Activated CD8-positive, alpha-beta T cell treated with anti-CD3 and anti-CD28 coated beads, Interleukin-2, amount 10 ng/mL, durations not matched to agents 7 days and 5 days (primary cell): ENCODE data around the gene RNF111. TPM values are rescaled to one million over a fixed set of nuclear protein-coding genes. Genes with fewer than 3 reads are reported as not detected.
"Not testable (repeated sequence)": the region's sequence is repeated elsewhere in the genome, so short reads cannot be mapped to it uniquely, and the experiment has no call there.

ENCODE experiments used
- ATAC-seq: fragments of 150-1000 bp; cut with Tn5 transposase; one replicate; pipeline ENCODE4 v1.10.0; 2021; ENCODE audit warnings: moderate library complexity
- CTCF ChIA-PET: fragments of 350-600 bp; sonication (Branson Sonifier 250); formaldehyde crosslinking; loops from one replicate; lab custom pipeline; 2021; ENCODE audit warnings: antibody characterized with exemption; lab: Charles Lee
- POLR2A ChIA-PET: fragments of 350-600 bp; sonication (Branson Sonifier 250); formaldehyde crosslinking; loops from one replicate; lab custom pipeline; 2021; ENCODE audit warnings: antibody characterized with exemption; lab: Charles Lee
- DNase-seq: peaks from one replicate; pipeline ENCODE4 v3.0.0-alpha.2; 2020
- H3K27ac Mint-ChIP-seq: one replicate; pipeline ENCODE4 v1.8.0; 2021; ENCODE audit warnings: mild to moderate bottlenecking, mixed read lengths
- H3K27me3 Mint-ChIP-seq: one replicate; pipeline ENCODE4 v1.8.0; 2021; ENCODE audit warnings: low read depth, mixed read lengths
- H3K36me3 Mint-ChIP-seq: one replicate; pipeline ENCODE4 v1.8.0; 2021; ENCODE audit warnings: low read depth, mixed read lengths
- H3K4me1 Mint-ChIP-seq: one replicate; pipeline ENCODE4 v1.8.0; 2021; ENCODE audit warnings: low read depth, mixed read lengths
- H3K4me3 Mint-ChIP-seq: one replicate; pipeline ENCODE4 v1.8.0; 2021; ENCODE audit warnings: mild to moderate bottlenecking, mixed read lengths
- H3K9me3 Mint-ChIP-seq: one replicate; pipeline ENCODE4 v1.8.0; 2022; ENCODE audit warnings: mixed read lengths; ENCODE audit not compliant: insufficient read depth
- total RNA-seq, 2 experiments: library from RNA; stranded (reverse); gene quantifications; one replicate each; pipeline ENCODE4 v1.2.3, GENCODE V29; 2021

The RNF111 gene
- total RNA-seq, 2 experiments from 2014 or later, result 36.7 to 38.9 TPM

DNA sequence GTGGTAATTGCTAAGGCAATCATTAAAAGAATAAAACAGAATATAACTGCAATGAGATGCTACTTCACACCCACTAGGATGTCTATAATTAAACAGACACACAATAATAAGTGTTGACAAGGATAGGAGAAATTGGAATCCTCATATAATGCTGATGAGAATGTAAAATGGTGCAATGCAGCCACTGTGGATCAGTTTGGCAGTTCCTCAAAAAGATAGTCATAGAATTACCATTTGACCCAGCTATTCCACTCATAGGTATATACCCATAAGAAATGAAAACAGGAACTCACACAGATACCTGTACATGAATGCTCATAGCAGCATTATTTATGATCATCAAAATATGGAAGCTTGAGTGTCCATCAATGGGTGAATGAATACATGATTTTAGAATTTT, 9.6 kb upstream of the RNF111 start:
- CTCF ChIA-PET, result interaction anchor here (3.3 kb wide), 1 partner anchor 515 kb away, joined by 26 read pairs; no protein-coding TSS in a partner anchor
- Mint-ChIP-seq H3K27ac (no peak overlapping the region), H3K4me1 (peaks cover 54% of the 10 kb centered on the region), H3K27me3 (peaks cover 5% of the 10 kb centered on the region), H3K36me3 (no peaks in the 10 kb centered on the region), H3K9me3 (no peaks in the 10 kb centered on the region), H3K4me3 (no peak overlapping the region)
- POLR2A ChIA-PET, result interaction anchor here (1.0 kb wide), 1 partner anchor 269 kb away, joined by 3 read pairs; no protein-coding TSS in a partner anchor
- DNase-seq, result no peak
- ATAC-seq, result no peak

DNA sequence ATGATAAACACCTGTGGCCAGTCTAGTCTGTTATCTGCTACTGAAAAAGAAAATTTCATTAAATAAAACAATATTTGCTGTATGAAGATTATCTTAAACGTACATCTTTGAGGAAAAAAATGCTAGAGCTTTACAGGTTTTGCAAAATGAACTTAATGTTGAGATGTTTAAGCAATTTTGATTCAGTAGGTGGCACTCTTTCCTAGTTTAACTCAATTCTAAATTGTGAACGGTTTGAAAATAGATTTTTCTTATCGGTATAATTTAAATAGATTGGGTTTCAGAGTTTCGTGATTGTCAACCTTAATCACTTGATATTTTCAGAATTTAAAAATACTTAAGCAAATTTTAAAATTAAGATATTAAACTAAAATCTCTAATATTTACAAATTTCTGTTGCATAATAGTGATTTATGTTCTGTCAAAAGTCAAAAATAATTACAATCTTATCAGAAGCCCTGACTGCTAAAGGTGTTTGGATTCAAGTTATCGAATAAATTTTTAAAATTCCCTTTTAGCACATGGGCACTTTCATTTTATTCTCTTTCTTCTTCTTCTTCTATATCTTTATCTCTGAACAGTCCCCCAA, 7.0 kb upstream of the RNF111 start:
- Mint-ChIP-seq H3K4me1 (peaks cover 54% of the 10 kb centered on the region), H3K4me3 (no peak overlapping the region), H3K36me3 (no peaks in the 10 kb centered on the region), H3K9me3 (no peaks in the 10 kb centered on the region), H3K27me3 (peaks cover 4% of the 10 kb centered on the region), H3K27ac (no peak overlapping the region)
- CTCF ChIA-PET, result interaction anchor here (0.7 to 3.3 kb wide), 33 partner anchors 9 to 552 kb away, joined by 3 to 26 read pairs (median 4); no protein-coding TSS in a partner anchor
- POLR2A ChIA-PET, result interaction anchor here (0.6 to 1.0 kb wide), 3 partner anchors 71 to 398 kb away, joined by 3 to 5 read pairs (median 4); no protein-coding TSS in a partner anchor
- DNase-seq (no peak), ATAC-seq (no peak)

DNA sequence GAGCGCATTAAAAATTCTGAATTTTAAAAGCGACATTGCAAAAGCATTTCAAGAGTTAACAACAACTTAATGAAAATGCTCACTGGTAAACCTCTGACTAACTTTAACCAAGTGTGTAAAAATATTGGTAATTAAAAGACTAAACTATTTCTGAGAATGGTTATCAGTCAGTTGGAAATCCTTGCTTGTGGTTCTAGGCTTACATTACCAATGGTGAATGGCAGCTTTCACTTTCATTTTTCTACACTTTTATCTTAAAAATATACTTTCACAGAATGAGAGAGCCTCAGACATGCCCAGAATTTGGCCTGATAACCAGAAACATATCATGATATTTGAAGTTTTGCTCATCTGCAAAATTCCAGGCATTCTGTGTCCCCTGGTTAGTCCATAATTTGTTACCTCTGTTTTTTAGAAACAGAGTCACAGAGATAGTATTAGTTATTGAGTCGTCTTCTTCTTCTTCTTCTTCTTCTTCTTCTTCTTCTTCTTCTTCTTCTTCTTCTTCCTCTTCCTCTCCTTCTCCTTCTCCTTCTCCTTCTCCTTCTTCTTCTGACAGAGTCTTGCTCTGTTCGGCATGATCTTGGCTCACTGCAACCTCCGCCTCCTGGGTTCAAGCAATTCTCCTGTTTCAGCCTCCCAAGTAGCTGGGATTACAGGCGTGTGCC, 5.5 kb upstream of the RNF111 start:
- CTCF ChIA-PET, result interaction anchor here (0.6 to 2.6 kb wide), 5 partner anchors 14 to 547 kb away, joined by 3 to 8 read pairs (median 3); no protein-coding TSS in a partner anchor
- POLR2A ChIA-PET, result no interaction called here
- H3K9me3 Mint-ChIP-seq, result no peaks in the 10 kb centered on the region
- DNase-seq (no peak), ATAC-seq (peak; percentile 75)
- peak overlapping the region; percentile 62 for H3K4me3 Mint-ChIP-seq
- peaks cover 48% of the 10 kb centered on the region for H3K4me1 Mint-ChIP-seq
- peaks cover 4% of the 10 kb centered on the region for H3K27me3 Mint-ChIP-seq
- no peaks in the 10 kb centered on the region for H3K36me3 Mint-ChIP-seq
- H3K27ac Mint-ChIP-seq, result peak overlapping the region; percentile 84

DNA sequence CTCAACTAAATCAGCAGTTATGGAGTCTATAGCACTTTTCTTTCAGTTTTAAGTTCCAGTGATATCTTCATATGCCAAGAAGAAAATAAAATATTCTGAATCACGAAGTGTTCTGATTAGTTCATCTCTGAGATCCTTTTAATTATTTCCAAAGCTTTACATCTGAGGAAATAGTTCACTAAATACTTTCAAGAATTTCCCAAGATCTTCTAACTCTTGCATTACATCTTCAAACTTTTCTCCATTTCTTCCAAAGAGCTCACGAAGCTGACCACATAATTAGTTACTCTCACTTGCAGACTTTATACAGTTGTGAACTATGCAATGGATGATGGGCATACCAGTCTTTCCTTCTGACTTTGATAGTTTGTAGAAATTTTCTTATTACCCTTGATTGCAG, 4.2 kb upstream of the RNF111 start:
- ATAC-seq, result no peak
- Mint-ChIP-seq H3K36me3 (peaks cover 3% of the 10 kb centered on the region), H3K4me1 (peaks cover 50% of the 10 kb centered on the region), H3K9me3 (no peaks in the 10 kb centered on the region), H3K27me3 (peaks cover 4% of the 10 kb centered on the region), H3K27ac (no peak overlapping the region), H3K4me3 (no peak overlapping the region)
- CTCF ChIA-PET, result interaction anchor here (0.5 to 2.6 kb wide), 7 partner anchors 8 to 546 kb away, joined by 3 to 8 read pairs (median 3); no protein-coding TSS in a partner anchor
- no peak for DNase-seq
- POLR2A ChIA-PET, result no interaction called here

DNA sequence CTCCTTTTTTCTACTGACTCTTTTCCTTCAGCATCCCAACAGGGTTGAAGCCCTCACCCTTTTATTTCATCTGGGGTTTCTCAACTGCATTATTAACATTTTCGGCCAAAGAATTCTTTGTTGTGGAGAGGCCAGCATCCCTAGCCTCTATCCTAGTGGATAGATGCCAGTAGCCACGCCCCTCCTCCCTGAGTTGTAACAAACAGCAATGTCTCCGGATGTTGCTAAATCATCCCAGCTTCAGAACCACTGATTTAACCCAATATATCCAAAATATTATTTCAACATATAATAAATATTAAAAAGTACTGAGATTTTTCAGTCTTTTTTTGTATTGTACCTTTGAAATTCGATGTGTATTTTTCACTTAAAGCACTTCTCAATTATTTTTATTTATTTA, 2.0 kb upstream of the RNF111 start:
- H3K4me1 Mint-ChIP-seq, result peaks cover 52% of the 10 kb centered on the region
- no peak overlapping the region for H3K27ac Mint-ChIP-seq
- H3K27me3 Mint-ChIP-seq, result peaks cover 4% of the 10 kb centered on the region
- POLR2A ChIA-PET, result no interaction called here
- H3K4me3 Mint-ChIP-seq, result no peak overlapping the region
- CTCF ChIA-PET, result interaction anchor here (0.8 kb wide), 1 partner anchor 185 kb away, joined by 3 read pairs; no protein-coding TSS in a partner anchor
- no peak for DNase-seq
- no peak for ATAC-seq
- no peaks in the 10 kb centered on the region for H3K9me3 Mint-ChIP-seq
- peaks cover 14% of the 10 kb centered on the region for H3K36me3 Mint-ChIP-seq

DNA sequence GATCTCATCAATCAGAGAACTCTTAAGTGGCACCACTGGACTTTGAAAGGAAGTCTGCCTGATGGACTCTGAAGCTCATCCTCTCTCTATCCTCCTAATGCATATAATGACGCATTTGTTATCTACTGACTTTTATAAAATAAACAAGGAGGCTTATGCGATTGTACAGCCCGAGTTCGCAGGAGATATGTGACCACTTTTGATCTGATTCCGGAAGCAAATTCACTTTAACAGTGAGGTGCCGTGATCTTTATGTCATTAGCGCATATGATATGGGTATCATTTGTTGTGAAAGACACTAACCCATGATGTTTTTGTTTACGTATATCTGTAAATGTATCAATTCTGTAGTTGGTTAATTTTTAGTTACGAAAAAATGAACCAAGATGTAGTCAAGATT, 427 bp upstream of the RNF111 start:
- Mint-ChIP-seq H3K27me3 (peaks cover 4% of the 10 kb centered on the region), H3K27ac (peak overlapping the region; percentile 86), H3K9me3 (no peaks in the 10 kb centered on the region), H3K4me3 (peak overlapping the region; percentile 94), H3K4me1 (peaks cover 52% of the 10 kb centered on the region), H3K36me3 (peaks cover 25% of the 10 kb centered on the region)
- no peak for DNase-seq
- ChIA-PET CTCF (interaction anchor here (1.4 kb wide), 1 partner anchor 65 kb away, joined by 5 read pairs; no protein-coding TSS in a partner anchor), POLR2A (interaction anchor here (0.7 to 2.7 kb wide), 3 partner anchors 56 to 118 kb away, joined by 3 to 12 read pairs (median 4); partner anchors contain the start of gene CCNB2)
- no peak for ATAC-seq

DNA sequence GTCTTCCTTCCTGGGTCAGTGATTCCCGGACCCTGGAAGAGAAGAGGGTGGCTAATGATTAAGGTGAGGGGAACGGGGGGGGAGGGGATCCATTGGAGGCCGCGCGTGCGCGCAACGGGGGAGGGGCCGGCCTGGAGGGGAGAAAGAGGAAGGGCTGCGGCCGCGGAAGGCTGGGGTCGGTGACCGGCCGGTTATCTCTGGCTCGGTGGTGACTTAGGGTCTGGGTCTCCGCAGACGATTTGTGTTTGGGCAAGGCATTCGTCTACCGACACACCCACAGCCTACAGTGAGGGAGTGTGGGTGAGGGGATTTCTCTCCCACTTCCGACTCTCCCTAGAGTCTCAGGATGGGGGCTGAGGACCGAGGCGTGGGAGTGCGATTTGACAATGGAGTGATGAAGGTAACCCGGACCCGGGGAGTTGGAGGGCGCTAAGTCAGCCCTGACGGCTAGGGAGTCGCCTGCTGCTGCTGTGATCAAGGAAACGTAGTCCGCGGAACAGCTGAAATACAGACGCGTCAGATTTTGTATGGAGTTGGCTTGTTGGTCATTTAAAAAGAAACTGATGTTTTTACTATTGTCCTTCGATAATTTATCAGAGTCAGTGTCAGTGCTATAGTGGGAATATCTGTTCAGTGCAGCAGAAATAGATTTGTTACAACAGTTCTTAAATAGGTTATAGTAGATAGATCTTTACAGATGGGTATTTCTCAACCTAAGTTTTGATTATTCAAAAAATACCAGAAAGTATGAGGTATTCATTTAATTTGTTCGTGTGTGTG, 733 bp downstream of the RNF111 start:
- H3K4me1 Mint-ChIP-seq, result peaks cover 44% of the 10 kb centered on the region
- DNase-seq, result peak; percentile 66
- peak; percentile 55 for ATAC-seq
- peak overlapping the region; percentile 86 for H3K27ac Mint-ChIP-seq
- peaks cover 28% of the 10 kb centered on the region for H3K36me3 Mint-ChIP-seq
- H3K9me3 Mint-ChIP-seq, result no peaks in the 10 kb centered on the region
- POLR2A ChIA-PET, result interaction anchor here (1.0 to 2.7 kb wide), 2 partner anchors 55 to 117 kb away, joined by 3 to 12 read pairs; partner anchors contain the start of genes CCNB2 and SLTM
- H3K27me3 Mint-ChIP-seq, result peaks cover 4% of the 10 kb centered on the region
- peak overlapping the region; percentile 94 for H3K4me3 Mint-ChIP-seq
- CTCF ChIA-PET, result interaction anchor here (0.8 to 1.6 kb wide), 5 partner anchors 8 to 541 kb away, joined by 3 to 5 read pairs (median 3); no protein-coding TSS in a partner anchor

DNA sequence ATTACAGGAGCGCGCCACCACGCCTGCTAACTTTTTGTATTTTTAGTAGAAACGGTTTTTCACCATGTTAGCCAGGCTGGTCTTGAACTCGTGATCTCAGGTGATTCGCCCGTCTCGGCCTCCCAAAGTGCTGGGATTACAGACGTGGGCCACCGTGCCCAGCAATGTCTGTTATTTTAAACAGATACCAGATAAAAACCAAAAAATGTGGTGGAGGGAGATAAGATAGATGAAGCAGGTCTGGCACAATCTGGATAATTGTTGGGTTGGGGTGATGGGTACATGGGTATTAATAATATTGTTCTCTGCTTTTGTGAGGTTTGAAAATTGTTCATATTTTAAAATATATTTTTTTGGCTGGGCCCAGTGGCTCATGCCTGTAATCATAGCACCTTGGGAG, 4.7 kb downstream of the RNF111 start:
- no peak for ATAC-seq
- Mint-ChIP-seq H3K36me3 (peaks cover 39% of the 10 kb centered on the region), H3K4me1 (peaks cover 41% of the 10 kb centered on the region), H3K27me3 (no peaks in the 10 kb centered on the region), H3K4me3 (no peak overlapping the region), H3K27ac (no peak overlapping the region), H3K9me3 (no peaks in the 10 kb centered on the region)
- CTCF ChIA-PET, result interaction anchor here (0.7 to 2.2 kb wide), 3 partner anchors 115 to 537 kb away, joined by 3 to 6 read pairs (median 3); no protein-coding TSS in a partner anchor
- DNase-seq, result no peak
- POLR2A ChIA-PET, result no interaction called here

DNA sequence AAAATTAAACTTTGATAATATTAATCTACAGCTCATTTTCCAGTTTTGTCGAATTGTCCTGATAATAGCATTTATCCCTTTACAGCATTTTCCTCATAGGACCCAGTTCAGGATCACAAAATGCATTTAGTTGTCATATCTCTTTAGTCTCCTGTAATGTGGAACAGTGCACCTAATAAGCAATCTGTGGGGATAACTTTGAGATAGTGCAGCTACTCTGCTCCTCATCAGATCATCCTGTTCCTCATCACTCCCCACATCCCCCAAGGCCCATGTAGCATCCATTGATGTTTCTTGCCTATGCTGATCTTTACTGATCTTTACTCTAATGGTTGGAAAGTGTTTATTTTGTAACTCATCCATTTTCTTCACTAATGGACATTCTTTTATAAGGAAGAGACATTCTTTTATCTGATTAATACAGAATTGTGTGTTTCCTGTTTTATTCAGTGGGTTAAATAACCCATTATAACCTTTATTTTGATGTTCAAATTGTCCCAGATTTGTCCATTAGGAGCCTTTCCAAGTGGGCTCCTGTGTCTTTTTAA, 7.5 kb downstream of the RNF111 start:
- ATAC-seq (no peak), DNase-seq (no peak)
- Mint-ChIP-seq H3K36me3 (peaks cover 34% of the 10 kb centered on the region), H3K4me3 (no peak overlapping the region), H3K27me3 (no peaks in the 10 kb centered on the region), H3K9me3 (no peaks in the 10 kb centered on the region), H3K27ac (no peak overlapping the region), H3K4me1 (peaks cover 30% of the 10 kb centered on the region)
- CTCF ChIA-PET, result interaction anchor here (1.0 kb wide), 1 partner anchor 12 kb away, joined by 3 read pairs; no protein-coding TSS in a partner anchor
- POLR2A ChIA-PET, result no interaction called here

DNA sequence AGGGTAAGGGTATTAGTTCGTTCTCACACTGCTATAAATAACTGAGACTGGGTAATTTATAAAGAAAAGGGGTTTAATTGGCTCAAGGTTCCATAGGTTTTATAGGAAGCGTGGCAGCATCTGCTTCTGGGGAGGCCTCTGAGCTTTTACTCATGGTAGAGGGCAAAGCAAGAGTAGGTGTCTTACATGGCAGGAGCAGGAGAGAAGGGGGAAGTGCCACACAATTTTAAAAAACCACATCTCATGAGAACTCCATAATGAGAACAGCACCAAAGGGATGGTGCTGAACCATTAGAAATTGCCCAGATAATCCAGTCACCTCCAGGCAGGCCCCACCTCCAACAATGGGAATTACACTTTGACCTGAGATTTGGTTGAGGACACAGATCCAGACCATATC, 12.2 kb downstream of the RNF111 start:
- peaks cover 34% of the 10 kb centered on the region for H3K4me1 Mint-ChIP-seq

DNA sequence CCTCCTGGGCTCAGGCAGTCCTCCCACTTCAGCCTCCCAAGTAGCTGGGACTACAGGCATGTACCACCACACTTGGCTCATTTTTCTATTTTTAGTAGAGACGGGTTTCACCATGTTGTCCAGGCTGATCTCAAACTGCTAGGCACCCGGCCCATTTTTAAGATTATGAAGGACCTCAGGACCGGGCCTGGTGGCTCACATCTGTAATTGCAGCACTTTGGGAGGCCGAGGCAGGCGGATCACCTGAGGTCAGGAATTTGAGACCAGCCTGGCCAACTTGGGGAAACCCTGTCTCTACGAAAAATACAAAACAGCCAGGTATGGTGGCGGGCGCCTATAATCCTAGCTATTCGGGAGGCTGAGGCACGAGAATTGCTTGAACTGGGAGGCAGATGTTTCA, 12.8 kb downstream of the RNF111 start:
- peaks cover 29% of the 10 kb centered on the region for H3K4me1 Mint-ChIP-seq
- DNase-seq, H3K27ac Mint-ChIP-seq, H3K4me3 Mint-ChIP-seq, H3K9me3 Mint-ChIP-seq, POLR2A ChIA-PET, CTCF ChIA-PET, H3K27me3 Mint-ChIP-seq, ATAC-seq: not testable (repeated sequence)
- H3K36me3 Mint-ChIP-seq, result peaks cover 23% of the 10 kb centered on the region

More for the DNA sequence above, 12.2 kb downstream of the RNF111 start:
- ChIA-PET POLR2A (no interaction called here), CTCF (interaction anchor here (0.6 kb wide), 1 partner anchor 29 kb away, joined by 3 read pairs; no protein-coding TSS in a partner anchor)
- DNase-seq (no peak), ATAC-seq (no peak)
- peaks cover 23% of the 10 kb centered on the region for H3K36me3 Mint-ChIP-seq
- no peak overlapping the region for H3K27ac Mint-ChIP-seq
- H3K9me3 Mint-ChIP-seq, result no peaks in the 10 kb centered on the region
- H3K4me3 Mint-ChIP-seq, result no peak overlapping the region
- no peaks in the 10 kb centered on the region for H3K27me3 Mint-ChIP-seq
